ENCODE results near the gene PDLIM4. TPM values are rescaled to one million over a fixed set of nuclear protein-coding genes. Genes with fewer than 3 reads are reported as not detected.

The PDLIM4 gene
- total RNA-seq, 2 experiments from 2014 or later = 2.3 TPM; not detected in 1

- Mint-ChIP-seq H3K36me3 (no peaks in the 10 kb centered on the region), H3K4me1 (no peaks in the 10 kb centered on the region), H3K27me3 (no peaks in the 10 kb centered on the region), H3K27ac (no peak overlapping the region), H3K9me3 (ENCODE audit: low read depth) (no peaks in the 10 kb centered on the region), H3K4me3 (no peak overlapping the region)
- DNase-seq (no peak), ATAC-seq (no peak)
- CTCF ChIA-PET = interaction anchor here (1.1 kb wide), 1 partner anchor 18 kb away, joined by 4 read pairs; no protein-coding TSS in a partner anchor
These were observed 37.0 kb upstream of the PDLIM4 start for GRCh38 chr5:132220491-132220890.

- H3K4me3 Mint-ChIP-seq = no peak overlapping the region
- ATAC-seq (no peak), DNase-seq (no peak)
- H3K4me1 Mint-ChIP-seq = peaks cover 4% of the 10 kb centered on the region
- CTCF ChIA-PET = interaction anchor here (1.1 kb wide), 1 partner anchor 16 kb away, joined by 3 read pairs; no protein-coding TSS in a partner anchor
- no peaks in the 10 kb centered on the region for H3K9me3 Mint-ChIP-seq (ENCODE audit: low read depth)
- H3K36me3 Mint-ChIP-seq = no peaks in the 10 kb centered on the region
- H3K27me3 Mint-ChIP-seq = peaks cover 9% of the 10 kb centered on the region
- H3K27ac Mint-ChIP-seq = no peak overlapping the region
These were observed 35.5 kb upstream of the PDLIM4 start for GRCh38 chr5:132221781-132222648.

DNA sequence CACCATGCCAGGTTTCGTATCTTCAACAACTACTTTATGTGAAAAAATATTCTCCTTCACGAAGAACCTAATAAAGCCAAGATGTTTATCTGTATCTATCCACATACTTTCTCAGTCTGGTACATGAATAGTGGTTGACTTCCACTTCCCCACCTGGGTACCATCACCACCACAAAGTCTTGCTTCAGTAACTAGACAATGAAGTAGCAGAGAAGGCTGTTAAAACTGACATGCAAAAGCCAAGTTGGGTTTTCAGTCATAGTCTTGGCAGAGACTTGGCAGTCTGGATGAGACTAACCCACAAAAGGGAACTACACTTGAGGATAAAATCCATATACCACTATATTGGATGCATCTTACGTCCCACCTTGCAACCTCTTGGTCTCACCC lies 34.9 kb upstream of the PDLIM4 start:
- Mint-ChIP-seq H3K4me1 (peaks cover 5% of the 10 kb centered on the region), H3K9me3 (ENCODE audit: low read depth) (no peaks in the 10 kb centered on the region), H3K27ac (no peak overlapping the region), H3K36me3 (no peaks in the 10 kb centered on the region), H3K27me3 (peaks cover 10% of the 10 kb centered on the region), H3K4me3 (no peak overlapping the region)
- ATAC-seq = no peak
- CTCF ChIA-PET = no interaction called here
- DNase-seq = no peak

DNA sequence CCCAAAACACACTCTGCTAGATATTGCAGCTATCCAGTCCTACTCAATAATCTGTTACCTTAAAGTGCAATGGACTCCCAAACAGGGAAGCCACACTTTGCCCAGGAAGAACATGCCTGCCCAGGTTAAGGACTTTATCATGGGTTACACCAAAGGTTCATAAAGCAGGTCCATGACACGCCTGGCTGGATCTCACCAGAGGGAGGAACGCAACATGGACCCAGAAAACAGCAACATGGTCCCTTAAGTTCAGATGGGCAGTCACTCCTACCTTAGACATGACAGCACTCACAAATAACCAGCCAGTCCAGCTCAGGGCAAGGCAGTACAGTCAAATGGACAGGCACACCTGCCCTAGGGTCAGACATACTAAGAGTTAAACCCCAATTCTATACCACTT lies 33.6 kb upstream of the PDLIM4 start:
- ATAC-seq (no peak), DNase-seq (no peak)
- Mint-ChIP-seq H3K4me1 (peaks cover 5% of the 10 kb centered on the region), H3K9me3 (ENCODE audit: low read depth) (no peaks in the 10 kb centered on the region), H3K36me3 (no peaks in the 10 kb centered on the region), H3K4me3 (no peak overlapping the region), H3K27me3 (peaks cover 10% of the 10 kb centered on the region), H3K27ac (no peak overlapping the region)
- CTCF ChIA-PET = interaction anchor here (1.4 kb wide), 1 partner anchor 159 kb away, joined by 4 read pairs; no protein-coding TSS in a partner anchor

DNA sequence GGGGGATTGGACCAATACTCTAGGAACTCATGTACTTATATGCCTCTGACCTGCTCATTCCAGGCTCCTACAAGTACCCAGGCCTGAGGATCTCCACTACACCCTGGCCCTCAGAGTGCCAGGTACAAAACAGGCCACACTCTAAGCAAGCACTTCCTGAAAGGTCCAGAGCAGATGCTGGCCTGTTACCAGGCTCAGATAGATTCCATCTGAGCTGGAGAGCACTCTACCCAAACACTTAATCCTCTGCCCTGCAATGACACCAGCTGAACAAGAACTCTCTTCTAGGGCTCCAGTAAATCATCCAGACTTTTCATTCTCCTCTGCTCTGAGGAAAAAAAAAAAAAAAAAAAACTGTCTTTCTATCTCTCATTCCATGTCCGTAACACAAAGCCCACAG lies 32.8 kb upstream of the PDLIM4 start:
- no peak overlapping the region for H3K4me3 Mint-ChIP-seq
- H3K36me3 Mint-ChIP-seq = no peaks in the 10 kb centered on the region
- CTCF ChIA-PET = interaction anchor here (1.4 to 1.6 kb wide), 2 partner anchors 13 to 160 kb away, joined by 4 read pairs; no protein-coding TSS in a partner anchor
- ATAC-seq (no peak), DNase-seq (no peak)
- H3K27me3 Mint-ChIP-seq = peaks cover 19% of the 10 kb centered on the region
- H3K9me3 Mint-ChIP-seq (ENCODE audit: low read depth) = no peaks in the 10 kb centered on the region
- no peak overlapping the region for H3K27ac Mint-ChIP-seq
- H3K4me1 Mint-ChIP-seq = peaks cover 10% of the 10 kb centered on the region

DNA sequence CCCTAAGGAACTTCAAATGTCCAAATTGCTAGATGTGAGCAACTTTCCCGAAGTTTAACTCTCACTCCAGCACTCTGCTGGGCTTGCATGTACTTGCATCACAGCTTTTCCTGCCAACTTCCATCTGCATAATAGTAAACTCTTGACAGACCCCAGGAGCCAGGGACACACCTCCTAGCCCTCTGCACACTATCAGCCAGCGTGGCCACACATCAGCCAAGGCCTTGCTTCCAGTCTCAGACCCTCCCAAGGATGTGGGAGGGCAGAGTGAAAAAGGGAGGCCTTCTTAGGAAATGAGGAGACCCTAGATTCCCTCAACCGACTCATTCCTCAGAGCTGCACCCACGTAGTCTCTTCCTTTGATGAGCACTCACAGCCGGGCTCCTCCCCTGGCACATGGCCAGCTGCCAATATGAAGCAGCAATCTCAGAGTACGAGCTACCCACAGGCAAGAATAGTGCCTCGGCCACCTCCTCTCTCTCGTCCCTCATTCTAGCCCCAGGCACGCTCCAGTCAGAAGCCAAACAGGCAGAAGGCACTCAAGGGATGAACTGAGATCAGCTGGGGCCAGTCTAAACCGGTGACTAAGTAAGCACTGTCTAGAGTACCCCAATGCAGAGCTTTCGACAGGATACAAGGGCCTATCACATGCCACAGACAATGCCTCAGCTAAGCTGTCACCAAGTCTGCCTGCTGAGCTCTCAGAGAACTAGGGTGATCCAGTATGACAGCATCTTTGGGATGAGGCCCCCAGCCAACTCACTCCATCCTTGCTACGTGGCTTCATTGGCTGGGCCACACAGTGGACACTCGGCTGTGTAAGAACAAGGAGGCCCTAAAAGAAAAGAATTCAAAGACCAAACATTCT lies 32.1 kb upstream of the PDLIM4 start:
- Mint-ChIP-seq H3K27ac (no peak overlapping the region), H3K4me1 (peaks cover 15% of the 10 kb centered on the region), H3K4me3 (no peak overlapping the region), H3K27me3 (peaks cover 22% of the 10 kb centered on the region), H3K9me3 (ENCODE audit: low read depth) (no peaks in the 10 kb centered on the region), H3K36me3 (no peaks in the 10 kb centered on the region)
- CTCF ChIA-PET = interaction anchor here (0.8 to 1.6 kb wide), 3 partner anchors 13 to 161 kb away, joined by 3 to 4 read pairs (median 4); no protein-coding TSS in a partner anchor
- ATAC-seq (no peak), DNase-seq (no peak)

DNA sequence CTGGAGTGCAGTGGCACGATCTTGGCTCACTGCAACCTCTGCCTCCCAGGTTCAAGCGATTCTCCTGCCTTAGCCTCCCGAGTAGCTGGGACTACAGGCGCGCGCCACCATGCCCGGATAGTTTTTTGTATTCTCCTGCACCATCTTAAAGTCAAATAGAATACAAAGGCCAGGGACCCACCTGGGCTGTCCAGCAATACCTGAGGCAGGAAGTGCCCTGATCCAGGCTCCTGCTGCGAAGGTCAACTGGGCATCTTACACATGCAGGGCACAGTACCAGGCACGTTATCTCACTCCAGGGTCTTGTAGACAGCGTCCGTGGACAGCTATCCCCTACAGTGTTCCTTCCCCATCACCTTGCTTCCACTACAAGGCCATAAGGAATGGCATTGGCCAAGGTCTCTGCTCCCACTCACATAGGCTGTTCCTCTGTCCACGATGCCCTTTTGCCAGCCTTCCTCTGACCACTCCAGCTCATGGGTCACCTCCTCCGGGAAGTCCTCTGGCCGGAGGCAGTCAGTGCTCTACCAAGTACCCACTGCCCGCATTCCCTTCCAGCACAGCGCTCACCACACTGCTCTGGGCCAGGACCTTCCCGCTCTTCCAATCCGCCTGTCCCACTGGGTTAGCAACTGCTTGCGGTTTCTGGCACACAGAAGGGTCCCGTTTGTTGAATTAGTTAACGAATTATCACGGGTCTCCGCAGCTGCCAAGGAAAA lies 30.8 kb upstream of the PDLIM4 start:
- peak overlapping the region; percentile 49 for H3K4me3 Mint-ChIP-seq
- DNase-seq = no peak
- CTCF ChIA-PET = interaction anchor here (0.5 to 2.0 kb wide), 3 partner anchors 11 to 472 kb away, joined by 3 to 17 read pairs (median 4); no protein-coding TSS in a partner anchor
- H3K4me1 Mint-ChIP-seq = peaks cover 25% of the 10 kb centered on the region
- no peaks in the 10 kb centered on the region for H3K36me3 Mint-ChIP-seq
- H3K9me3 Mint-ChIP-seq (ENCODE audit: low read depth) = no peaks in the 10 kb centered on the region
- ATAC-seq = no peak
- H3K27me3 Mint-ChIP-seq = peaks cover 22% of the 10 kb centered on the region
- no peak overlapping the region for H3K27ac Mint-ChIP-seq

GRCh38 chr5:132227235-132227484 lies 30.3 kb upstream of the PDLIM4 start:
- CTCF ChIA-PET = interaction anchor here (0.5 to 2.0 kb wide), 6 partner anchors 11 to 472 kb away, joined by 3 to 17 read pairs (median 4); no protein-coding TSS in a partner anchor
- DNase-seq = no peak
- Mint-ChIP-seq H3K9me3 (ENCODE audit: low read depth) (no peaks in the 10 kb centered on the region), H3K4me3 (peak overlapping the region; percentile 49), H3K27ac (no peak overlapping the region), H3K36me3 (no peaks in the 10 kb centered on the region), H3K27me3 (peaks cover 24% of the 10 kb centered on the region), H3K4me1 (peaks cover 25% of the 10 kb centered on the region)
- no peak for ATAC-seq

- H3K4me3 Mint-ChIP-seq = peak within 1 kb of the TSS; percentile 49
- DNase-seq = peak; percentile 66
- H3K9me3 Mint-ChIP-seq (ENCODE audit: low read depth) = no peaks in the 10 kb centered on the region
- peaks cover 24% of the 10 kb centered on the region for H3K27me3 Mint-ChIP-seq
- no peak within 1 kb of the TSS for H3K27ac Mint-ChIP-seq
- CTCF ChIA-PET = interaction anchor here (0.7 to 2.0 kb wide), 5 partner anchors 10 to 149 kb away, joined by 3 to 17 read pairs (median 4); no protein-coding TSS in a partner anchor
- peak; percentile 95 for ATAC-seq
- H3K4me1 Mint-ChIP-seq = peaks cover 25% of the 10 kb centered on the region
- H3K36me3 Mint-ChIP-seq = no peaks in the 10 kb centered on the region
These were observed 29.8 kb upstream of the PDLIM4 start, which contains the start of gene P4HA2 for GRCh38 chr5:132227485-132228240. Gene P4HA2, minus strand, starts transcription at chr5:132227853. Its CDS starts 9,227 bp downstream, at chr5:132218626.

GRCh38 chr5:132228241-132229035 lies 29.1 kb upstream of the PDLIM4 start:
- Mint-ChIP-seq H3K4me3 (peak overlapping the region; percentile 49), H3K27ac (no peak overlapping the region), H3K9me3 (ENCODE audit: low read depth) (no peaks in the 10 kb centered on the region), H3K4me1 (peaks cover 25% of the 10 kb centered on the region), H3K36me3 (no peaks in the 10 kb centered on the region), H3K27me3 (peaks cover 24% of the 10 kb centered on the region)
- CTCF ChIA-PET = interaction anchor here (1.2 to 2.0 kb wide), 4 partner anchors 10 to 140 kb away, joined by 3 to 17 read pairs (median 7); no protein-coding TSS in a partner anchor
- no peak for ATAC-seq
- peak; percentile 30 for DNase-seq

GRCh38 chr5:132229236-132229635 lies 28.3 kb upstream of the PDLIM4 start:
- Mint-ChIP-seq H3K27me3 (peaks cover 24% of the 10 kb centered on the region), H3K4me1 (peaks cover 25% of the 10 kb centered on the region), H3K9me3 (ENCODE audit: low read depth) (no peaks in the 10 kb centered on the region), H3K27ac (no peak overlapping the region), H3K4me3 (peak overlapping the region; percentile 41), H3K36me3 (no peaks in the 10 kb centered on the region)
- ATAC-seq (no peak), DNase-seq (peak; percentile 26)
- CTCF ChIA-PET = interaction anchor here (1.8 kb wide), 1 partner anchor 9 kb away, joined by 10 read pairs; no protein-coding TSS in a partner anchor
